GM11168 (cell line): ENCODE data around the gene HVCN1.

ENCODE experiments used
- in situ Hi-C: fragments of 300-500 bp; cut with MboI; formaldehyde crosslinking; loops from one replicate; pipeline ENCODE4 v1.12.0; 2022; ENCODE audit warnings: low sequenced_read_pairs; ENCODE audit not compliant: unreplicated experiment

Gene HVCN1

DNA sequence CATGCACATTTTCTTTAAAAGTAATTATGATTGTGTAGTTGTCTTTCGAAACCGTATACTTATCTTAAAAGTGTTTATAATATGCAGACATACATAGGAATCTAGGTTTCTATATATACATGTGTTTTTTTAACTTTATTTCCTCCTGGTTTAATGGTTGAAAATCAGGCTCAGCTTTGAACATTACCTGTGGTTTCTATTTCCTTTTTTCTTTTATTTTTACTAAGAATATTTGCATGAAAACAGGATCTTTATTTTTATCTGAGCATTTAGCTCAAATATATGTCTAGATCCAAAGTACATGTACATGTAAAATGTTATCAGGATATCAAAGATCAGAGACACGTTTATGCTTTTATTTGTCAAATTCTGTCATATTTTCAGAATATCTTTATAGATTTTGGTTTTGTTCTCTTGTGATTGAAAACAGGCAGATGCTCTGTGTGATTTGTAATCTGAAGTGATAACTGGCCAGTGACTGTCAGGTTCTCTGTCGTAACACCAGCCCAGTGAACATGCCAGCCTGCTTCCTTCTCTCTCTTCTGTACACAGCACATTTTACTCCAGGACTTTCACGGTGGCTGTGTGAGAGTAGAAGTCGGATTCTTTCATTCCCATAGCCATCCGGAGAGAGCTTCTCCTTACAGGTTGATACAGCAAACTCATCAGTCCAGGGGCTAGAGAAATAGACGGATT is 61.3 kb downstream of the HVCN1 start:
- in situ Hi-C loops = no loop called here

GRCh38 chr12:110622582-110622981 is 66.3 kb downstream of the HVCN1 start:
- in situ Hi-C loops = no loop called here

- in situ Hi-C loops = loop anchor here (5.0 to 10.0 kb wide), 2 partner anchors 78 to 205 kb away; no protein-coding TSS in a partner anchor
These were observed 69.4 kb downstream of the HVCN1 start for GRCh38 chr12:110619534-110619953.

GRCh38 chr12:110616471-110617115 is 72.3 kb downstream of the HVCN1 start:
- in situ Hi-C loops = loop anchor here (5.0 to 10.0 kb wide), 2 partner anchors 81 to 208 kb away; no protein-coding TSS in a partner anchor

DNA sequence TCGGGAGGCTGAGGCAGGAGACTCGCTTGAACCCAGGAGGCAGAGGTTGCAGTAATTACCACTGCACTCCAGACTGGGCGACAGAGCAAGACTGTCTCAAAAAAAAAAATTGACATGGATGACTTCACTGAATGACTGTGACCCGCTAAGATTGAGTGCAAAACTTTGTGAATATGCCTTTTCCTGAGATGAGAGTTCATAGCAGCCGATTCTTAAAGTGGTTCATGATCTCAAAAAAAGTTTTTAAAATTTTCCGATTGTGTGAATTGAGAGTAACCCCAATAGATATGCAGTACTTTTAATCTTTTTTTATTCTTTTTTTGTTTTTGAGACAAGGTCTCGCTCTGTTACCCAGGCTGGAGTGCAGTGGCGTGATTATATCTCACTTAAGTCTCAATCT is 73.7 kb downstream of the HVCN1 start:
- in situ Hi-C loops = loop anchor here (5.0 to 10.0 kb wide), 2 partner anchors 82 to 210 kb away; no protein-coding TSS in a partner anchor

- in situ Hi-C loops = loop anchor here (10.0 kb wide), 1 partner anchor 211 kb away; no protein-coding TSS in a partner anchor
These were observed 74.9 kb downstream of the HVCN1 start, which contains the start of gene TCTN1 for GRCh38 chr12:110613771-110614684. Gene TCTN1 (plus strand): TSS chr12:110614129. CDS start chr12:110614183, 54 bp downstream.

GRCh38 chr12:110613071-110613770 is 75.7 kb downstream of the HVCN1 start:
- in situ Hi-C loops = loop anchor here (10.0 kb wide), 1 partner anchor 212 kb away; no protein-coding TSS in a partner anchor

DNA sequence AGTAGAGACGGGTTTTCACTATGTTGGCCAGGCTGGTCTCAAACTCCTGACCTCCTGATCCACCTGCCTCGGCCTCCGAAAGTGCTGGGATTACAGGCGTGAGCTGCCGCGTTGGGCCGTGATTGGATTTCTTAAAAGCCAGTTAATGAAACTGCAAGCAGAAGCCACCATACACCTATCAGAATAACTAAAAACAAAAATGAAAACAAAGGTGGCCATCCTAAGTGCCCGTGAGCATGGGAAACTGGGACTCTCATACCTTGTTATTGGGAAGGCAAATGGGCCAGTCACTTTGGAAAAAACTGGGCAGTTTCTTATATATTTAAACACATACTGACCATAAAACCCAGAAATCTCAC is 82.7 kb downstream of the HVCN1 start:
- in situ Hi-C loops = loop anchor here (10.0 kb wide), 1 partner anchor 151 kb away; the partner anchor contains the start of gene ARPC3

DNA sequence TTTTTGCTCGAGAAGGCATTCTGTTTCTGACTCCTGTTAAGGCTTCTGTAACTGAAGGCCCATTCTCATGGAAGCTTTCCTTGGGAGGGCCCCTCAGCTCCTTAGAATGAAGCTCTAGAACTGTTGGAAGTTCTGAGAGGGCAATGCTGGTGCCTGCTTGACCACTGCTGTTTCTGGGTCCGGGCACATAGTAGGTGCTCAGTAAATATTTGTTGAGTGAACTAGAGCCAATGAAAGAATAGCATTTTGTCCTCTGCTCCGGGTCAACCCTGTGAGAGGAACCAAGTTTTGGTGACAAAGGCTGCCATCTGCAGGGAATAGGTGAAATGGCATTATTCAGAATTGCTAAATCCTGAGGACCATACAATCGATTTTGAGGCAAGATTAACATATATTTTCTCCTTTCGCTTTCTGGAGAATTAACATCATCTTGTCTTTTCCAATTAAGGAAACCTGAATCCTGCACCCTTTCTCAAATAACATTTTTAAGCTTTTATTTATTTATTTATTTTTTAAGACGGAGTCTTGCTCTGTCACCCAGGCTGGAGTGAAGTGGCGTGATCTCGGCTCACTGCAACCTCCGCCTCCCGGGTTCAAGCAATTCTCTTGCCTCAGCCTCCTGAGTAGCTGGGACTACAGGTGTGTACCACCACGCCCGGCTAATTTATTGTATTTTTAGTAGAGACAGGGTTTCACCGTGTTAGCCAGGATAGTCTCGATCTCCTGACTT is 86.7 kb downstream of the HVCN1 start:
- in situ Hi-C loops = loop anchor here (5.0 to 10.0 kb wide), 2 partner anchors 90 to 147 kb away; partner anchors contain the start of gene ARPC3

DNA sequence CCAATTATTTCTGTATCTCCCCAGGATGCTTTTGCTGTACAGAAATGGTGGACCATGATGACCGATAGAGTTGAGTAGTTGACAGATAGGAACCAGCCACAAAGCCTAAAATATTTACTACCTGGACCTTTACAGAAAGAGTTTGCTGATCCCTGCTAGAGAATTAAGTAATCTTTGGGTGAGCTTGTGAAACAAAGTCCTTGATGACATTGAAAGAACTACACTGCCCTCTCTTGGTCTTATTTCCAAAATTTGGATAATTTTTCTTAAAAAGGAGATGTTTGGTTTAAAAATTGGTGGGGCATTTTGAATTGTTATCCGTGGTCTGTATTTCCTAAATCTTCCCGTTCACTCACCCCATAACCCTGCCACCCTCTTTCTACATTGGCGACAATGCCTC is 88.7 kb downstream of the HVCN1 start:
- in situ Hi-C loops = loop anchor here (5.0 to 10.0 kb wide), 2 partner anchors 88 to 145 kb away; partner anchors contain the start of gene ARPC3

DNA sequence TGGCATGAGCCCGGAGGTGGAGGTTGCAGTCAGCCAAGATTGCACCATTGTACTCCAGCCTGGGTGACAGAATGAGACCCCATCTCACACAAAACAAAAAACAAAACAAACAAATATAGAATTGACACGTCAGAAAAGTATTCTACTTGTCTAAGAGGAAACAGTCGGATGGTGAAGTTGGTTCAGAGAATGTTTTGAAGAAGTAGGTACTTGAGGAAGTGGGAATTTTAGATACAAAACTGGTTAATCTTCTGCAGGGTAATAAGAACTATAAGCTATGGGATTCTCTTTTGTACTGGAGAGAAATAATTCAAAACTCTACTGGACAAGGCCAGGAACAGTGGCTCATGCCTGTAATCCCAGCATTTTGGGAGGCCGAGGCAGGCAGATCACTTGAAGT is 89.6 kb downstream of the HVCN1 start:
- in situ Hi-C loops = no loop called here
